Caco-2 (cell line): ENCODE data around the gene GABPA. TPM values are rescaled to one million over a fixed set of nuclear protein-coding genes. Genes with fewer than 3 reads are reported as not detected.

ENCODE experiments used
- BruUV-seq: library from RNA; stranded (reverse); fragments of 400-500 nt; replicated peaks from 2 replicates; lab custom pipeline; 2021; lab: Mats Ljungman, UMichigan
- CTCF ChIA-PET: fragments of 300-600 bp; sonication (Branson Sonifier 250); formaldehyde crosslinking; loops from one replicate; lab custom pipeline; 2022; ENCODE audit warnings: antibody characterized with exemption; lab: Charles Lee
- POLR2A ChIA-PET: fragments of 300-600 bp; sonication (Branson Sonifier 250); formaldehyde crosslinking; loops from one replicate; lab custom pipeline; 2022; ENCODE audit warnings: antibody characterized with exemption; lab: Charles Lee
- DNase-seq, 2 experiments: peaks; one replicate each; pipeline versions ENCODE4 v3.0.0 to v3.0.0-alpha.2; 2020 to 2022
- H3K27me3 ChIP-seq: replicated peaks from 2 replicates; pipeline ENCODE4 v1.6.0; 2011; ENCODE audit warnings: low read length; ENCODE audit not compliant: control insufficient read depth, insufficient read depth
- H3K36me3 ChIP-seq: 2 replicates; pipeline ENCODE4 v1.5.1; 2011; ENCODE audit warnings: low read length; ENCODE audit not compliant: control insufficient read depth, insufficient read depth
- H3K4me1 ChIP-seq: fragments of 250-450 bp; sonication (Bioruptor Pico); 2 replicates; pipeline ENCODE4 v1.5.1; 2020; ENCODE audit warnings: mild to moderate bottlenecking
- H3K4me3 ChIP-seq: 2 replicates; pipeline ENCODE4 v1.5.1; 2011; ENCODE audit warnings: low read depth, mild to moderate bottlenecking, control low read depth, low read length
- H3K9me3 ChIP-seq: fragments of 250-450 bp; sonication (Bioruptor Pico); 2 replicates; pipeline ENCODE4 v1.5.1; 2020; ENCODE audit warnings: mild to moderate bottlenecking, moderate library complexity
- H3K27ac Mint-ChIP-seq: one replicate; pipeline ENCODE4 v1.8.0; 2022; ENCODE audit warnings: mixed read lengths; ENCODE audit not compliant: unreplicated experiment
- H3K27me3 Mint-ChIP-seq: one replicate; pipeline ENCODE4 v1.8.0; 2022; ENCODE audit warnings: mixed read lengths; ENCODE audit not compliant: insufficient read depth, unreplicated experiment
- H3K36me3 Mint-ChIP-seq: one replicate; pipeline ENCODE4 v1.8.0; 2022; ENCODE audit warnings: mild to moderate bottlenecking, mixed read lengths; ENCODE audit not compliant: insufficient read depth, unreplicated experiment
- H3K4me1 Mint-ChIP-seq: one replicate; pipeline ENCODE4 v1.8.0; 2022; ENCODE audit warnings: low read depth, mixed read lengths; ENCODE audit not compliant: unreplicated experiment
- H3K4me3 Mint-ChIP-seq: one replicate; pipeline ENCODE4 v1.8.0; 2022; ENCODE audit warnings: mild to moderate bottlenecking, moderate library complexity, mixed read lengths; ENCODE audit not compliant: unreplicated experiment
- H3K9me3 Mint-ChIP-seq: one replicate; pipeline ENCODE4 v1.8.0; 2022; ENCODE audit warnings: mixed read lengths; ENCODE audit not compliant: unreplicated experiment
- intact Hi-C: fragments of 100-400 bp; cut with micrococcal nuclease; formaldehyde crosslinking; loops from one replicate; pipeline ENCODE4 v1.10.0; 2022; ENCODE audit not compliant: unreplicated experiment
- total RNA-seq: library from RNA; stranded (reverse); gene quantifications from 2 replicates; pipeline ENCODE4 v1.2.3, GENCODE V29; 2022
- TF ChIP-seq, protein P1 (sequence below), 2 experiments: fragments of 200-600 bp in 1 of 2; IDR thresholded peaks; 1 replicate in 1 of 2; 2 replicates in 1 of 2; pipeline versions ENCODE4 v1.5.1 to v1.8.0; 2011 to 2022; ENCODE audit warnings: antibody characterized with exemption in 1 of 2, control low read depth in 1 of 2, inconsistent platforms in 1 of 2, low read depth in 1 of 2, low read length in 1 of 2, mild to moderate bottlenecking in 1 of 2, moderate library complexity in 1 of 2; ENCODE audit not compliant: insufficient read depth in 1 of 2, severe bottlenecking in 1 of 2, unreplicated experiment in 1 of 2

Gene GABPA
- total RNA-seq, 1 experiment from 2014 or later: 17.4 TPM

DNA sequence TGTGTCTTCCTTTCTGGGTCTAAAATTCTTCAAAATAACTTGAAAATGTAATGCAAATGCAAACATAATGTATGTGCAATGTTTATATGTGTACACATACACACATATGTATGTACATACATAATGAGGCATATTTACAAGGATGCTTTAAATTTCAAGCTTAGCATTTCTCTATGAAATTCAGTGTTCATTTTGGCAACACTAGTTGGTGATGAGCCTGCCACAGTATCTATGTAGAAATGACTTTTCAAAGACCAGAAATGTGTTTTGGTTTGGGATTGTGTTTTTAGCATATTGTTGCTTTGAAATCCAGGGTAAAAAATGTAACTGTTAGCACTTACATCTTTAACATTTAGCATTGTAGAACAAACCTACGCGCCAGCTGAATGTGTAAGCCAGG, 10.1 kb downstream of the GABPA start:
- Mint-ChIP-seq H3K36me3 (peaks cover 7% of the 10 kb centered on the region), H3K27me3 (no peaks in the 10 kb centered on the region), H3K27ac (no peak overlapping the region), H3K9me3 (no peaks in the 10 kb centered on the region), H3K4me3 (no peak overlapping the region), H3K4me1 (peaks cover 5% of the 10 kb centered on the region)
- H3K4me3 ChIP-seq: no peak overlapping the region
- H3K4me1 ChIP-seq: no peaks in the 10 kb centered on the region
- no peaks in the 10 kb centered on the region; the same call in 1 of the 2 replicates for H3K36me3 ChIP-seq
- TF ChIP-seq, protein P1, sequence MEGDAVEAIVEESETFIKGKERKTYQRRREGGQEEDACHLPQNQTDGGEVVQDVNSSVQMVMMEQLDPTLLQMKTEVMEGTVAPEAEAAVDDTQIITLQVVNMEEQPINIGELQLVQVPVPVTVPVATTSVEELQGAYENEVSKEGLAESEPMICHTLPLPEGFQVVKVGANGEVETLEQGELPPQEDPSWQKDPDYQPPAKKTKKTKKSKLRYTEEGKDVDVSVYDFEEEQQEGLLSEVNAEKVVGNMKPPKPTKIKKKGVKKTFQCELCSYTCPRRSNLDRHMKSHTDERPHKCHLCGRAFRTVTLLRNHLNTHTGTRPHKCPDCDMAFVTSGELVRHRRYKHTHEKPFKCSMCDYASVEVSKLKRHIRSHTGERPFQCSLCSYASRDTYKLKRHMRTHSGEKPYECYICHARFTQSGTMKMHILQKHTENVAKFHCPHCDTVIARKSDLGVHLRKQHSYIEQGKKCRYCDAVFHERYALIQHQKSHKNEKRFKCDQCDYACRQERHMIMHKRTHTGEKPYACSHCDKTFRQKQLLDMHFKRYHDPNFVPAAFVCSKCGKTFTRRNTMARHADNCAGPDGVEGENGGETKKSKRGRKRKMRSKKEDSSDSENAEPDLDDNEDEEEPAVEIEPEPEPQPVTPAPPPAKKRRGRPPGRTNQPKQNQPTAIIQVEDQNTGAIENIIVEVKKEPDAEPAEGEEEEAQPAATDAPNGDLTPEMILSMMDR (IDR thresholded peaks at IDR 0.05; ENCODE audit: insufficient read depth in 1 of 2, low read depth in 1 of 2, low read length in 1 of 2, severe bottlenecking in 1 of 2, unreplicated experiment in 1 of 2): no peak
- intact Hi-C loops: no loop called here
- ChIA-PET CTCF (no interaction called here), POLR2A (no interaction called here)
- H3K9me3 ChIP-seq: no peaks in the 10 kb centered on the region
- no peaks in the 10 kb centered on the region for H3K27me3 ChIP-seq
- DNase-seq: no peak
- BruUV-seq: no TSS peak

DNA sequence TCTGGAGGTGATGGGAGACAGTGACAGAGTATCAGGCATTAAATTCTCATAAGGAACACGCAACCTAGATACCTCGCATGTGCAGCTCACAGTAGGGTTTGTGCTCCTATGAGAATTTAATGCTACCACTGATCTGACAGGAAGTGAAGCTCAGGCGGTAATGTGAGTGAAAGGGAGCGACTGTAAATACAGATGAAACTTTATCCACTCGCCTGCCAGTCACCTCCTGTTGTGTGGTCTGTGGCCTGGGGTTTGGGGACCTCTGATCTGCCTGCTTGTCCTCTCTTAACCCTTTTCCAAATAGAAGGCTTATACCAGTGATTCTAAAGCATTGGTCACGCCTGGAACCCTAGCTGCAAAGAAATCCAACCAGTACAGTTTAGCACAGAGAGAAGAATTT, 15.3 kb downstream of the GABPA start:
- DNase-seq: no peak
- no TSS peak for BruUV-seq
- H3K9me3 Mint-ChIP-seq: no peaks in the 10 kb centered on the region
- H3K27ac Mint-ChIP-seq: no peak overlapping the region
- ChIA-PET POLR2A (interaction anchor here (0.5 kb wide), 1 partner anchor 248 kb away, joined by 5 read pairs; no protein-coding TSS in a partner anchor), CTCF (no interaction called here)
- no peaks in the 10 kb centered on the region for H3K4me1 Mint-ChIP-seq
- TF ChIP-seq, protein P1 (IDR thresholded peaks at IDR 0.05; ENCODE audit: insufficient read depth in 1 of 2, low read depth in 1 of 2, low read length in 1 of 2, severe bottlenecking in 1 of 2, unreplicated experiment in 1 of 2): no peak
- H3K4me1 ChIP-seq: no peaks in the 10 kb centered on the region
- peaks cover 18% of the 10 kb centered on the region for H3K36me3 Mint-ChIP-seq
- no peaks in the 10 kb centered on the region; the same call in 1 of the 2 replicates for H3K36me3 ChIP-seq
- H3K9me3 ChIP-seq: no peaks in the 10 kb centered on the region
- no peak overlapping the region for H3K4me3 ChIP-seq
- no peaks in the 10 kb centered on the region for H3K27me3 ChIP-seq
- H3K27me3 Mint-ChIP-seq: no peaks in the 10 kb centered on the region
- intact Hi-C loops: no loop called here
- H3K4me3 Mint-ChIP-seq: no peak overlapping the region

DNA sequence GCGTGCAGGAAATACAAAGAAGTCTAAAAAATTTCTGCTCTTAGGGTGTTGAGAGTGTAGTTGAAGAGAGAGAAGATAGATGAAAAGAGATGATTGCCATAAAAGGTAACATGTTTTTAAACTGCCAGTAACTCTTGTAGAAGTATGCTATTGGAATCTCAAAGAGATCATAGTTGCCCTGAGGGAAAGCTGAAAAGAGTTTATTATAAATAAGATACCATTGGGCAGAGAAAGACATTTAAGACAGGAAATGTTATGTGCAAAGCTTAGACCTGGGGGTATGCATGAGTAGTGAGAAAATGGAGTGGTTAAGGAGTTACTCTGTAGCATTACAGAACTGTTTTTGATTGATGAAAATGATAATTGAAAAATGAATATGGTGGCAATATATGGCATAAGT, 17.6 kb downstream of the GABPA start:
- Mint-ChIP-seq H3K9me3 (no peaks in the 10 kb centered on the region), H3K27ac (no peak overlapping the region), H3K4me1 (no peaks in the 10 kb centered on the region), H3K4me3 (no peak overlapping the region), H3K36me3 (peaks cover 26% of the 10 kb centered on the region), H3K27me3 (no peaks in the 10 kb centered on the region)
- DNase-seq: no peak
- Histone ChIP-seq H3K9me3 (no peaks in the 10 kb centered on the region), H3K27me3 (no peaks in the 10 kb centered on the region), H3K4me1 (no peaks in the 10 kb centered on the region), H3K36me3 (no peaks in the 10 kb centered on the region; the same call in 1 of the 2 replicates), H3K4me3 (no peak overlapping the region)
- CTCF ChIA-PET: no interaction called here
- TF ChIP-seq, protein P1 (IDR thresholded peaks at IDR 0.05; ENCODE audit: insufficient read depth in 1 of 2, low read depth in 1 of 2, low read length in 1 of 2, severe bottlenecking in 1 of 2, unreplicated experiment in 1 of 2): no peak
- intact Hi-C loops: no loop called here
- POLR2A ChIA-PET: no interaction called here
- BruUV-seq: no TSS peak
